ENCODE measurements around the gene PTPN3.

The PTPN3 gene

GRCh38 chr9:109399258-109399767, 98.8 kb downstream of the PTPN3 start:
- no peak for TF ChIP-seq EP300 (IDR thresholded peaks at IDR 0.05; ENCODE audit: borderline replicate concordance)
- TF ChIP-seq YY1 (IDR thresholded peaks at IDR 0.05; ENCODE audit: low read depth): no peak
- no peak for TF ChIP-seq USF1 (IDR thresholded peaks at IDR 0.05)
- TF ChIP-seq TCF12 (IDR thresholded peaks at IDR 0.05; ENCODE audit: low read depth): no peak
- no peak for TF ChIP-seq FOXM1 (IDR thresholded peaks at IDR 0.05; ENCODE audit: borderline replicate concordance, low read depth)
- TF ChIP-seq ZBTB7A (IDR thresholded peaks at IDR 0.05; ENCODE audit: low read depth): no peak
- TF ChIP-seq NFIC (IDR thresholded peaks at IDR 0.05): no peak
- TF ChIP-seq EGR1 (IDR thresholded peaks at IDR 0.05): no peak

GRCh38 chr9:109391176-109391575, 106.9 kb downstream of the PTPN3 start:
- TF ChIP-seq TEAD4 (IDR thresholded peaks at IDR 0.05) (no peak), MAX (IDR thresholded peaks at IDR 0.05) (no peak), ZBTB7A (IDR thresholded peaks at IDR 0.05; ENCODE audit: low read depth) (no peak), NFIC (IDR thresholded peaks at IDR 0.05) (no peak), CREB1 (IDR thresholded peaks at IDR 0.05; ENCODE audit: low read depth) (no peak), EGR1 (IDR thresholded peaks at IDR 0.05) (no peak), REST (IDR thresholded peaks at IDR 0.05; ENCODE audit: low read depth) (no peak), YY1 (IDR thresholded peaks at IDR 0.05; ENCODE audit: low read depth) (no peak), TAF1 (IDR thresholded peaks at IDR 0.05; ENCODE audit: low read depth) (no peak), EP300 (IDR thresholded peaks at IDR 0.05; ENCODE audit: borderline replicate concordance) (no peak), USF1 (IDR thresholded peaks at IDR 0.05) (no peak), RAD21 (IDR thresholded peaks at IDR 0.05; ENCODE audit: low read depth) (no peak), TCF12 (IDR thresholded peaks at IDR 0.05; ENCODE audit: low read depth) (no peak), CEBPB (IDR thresholded peaks at IDR 0.05) (no peak), FOXM1 (IDR thresholded peaks at IDR 0.05; ENCODE audit: borderline replicate concordance, low read depth) (no peak)

DNA sequence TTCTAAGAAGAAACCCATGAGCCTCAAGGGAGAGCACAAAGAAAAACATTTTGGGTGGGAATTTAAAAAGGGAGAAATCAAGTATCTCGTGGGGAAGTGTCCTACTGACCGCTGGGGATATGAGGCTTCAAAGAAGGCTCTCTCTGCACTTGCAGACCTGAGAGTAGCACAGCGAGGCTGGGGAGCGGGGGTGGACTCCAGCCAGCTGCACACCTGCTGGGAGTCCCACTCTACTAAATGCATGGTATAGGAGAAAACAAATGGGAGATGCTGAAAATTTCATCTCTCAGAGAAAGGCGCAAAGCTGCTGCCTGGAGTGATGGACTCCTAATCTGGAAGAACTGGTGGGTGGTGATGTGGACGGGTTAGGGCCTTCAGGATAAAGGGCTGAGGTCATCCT, 110.3 kb downstream of the PTPN3 start:
- TF ChIP-seq ZBTB7A (IDR thresholded peaks at IDR 0.05; ENCODE audit: low read depth) (no peak), NFIC (IDR thresholded peaks at IDR 0.05) (no peak), FOXM1 (IDR thresholded peaks at IDR 0.05; ENCODE audit: borderline replicate concordance, low read depth) (no peak), YY1 (IDR thresholded peaks at IDR 0.05; ENCODE audit: low read depth) (no peak), TAF1 (IDR thresholded peaks at IDR 0.05; ENCODE audit: low read depth) (no peak), CEBPB (IDR thresholded peaks at IDR 0.05) (no peak), REST (IDR thresholded peaks at IDR 0.05; ENCODE audit: low read depth) (no peak), TEAD4 (IDR thresholded peaks at IDR 0.05) (no peak), MAX (IDR thresholded peaks at IDR 0.05) (no peak), EGR1 (IDR thresholded peaks at IDR 0.05) (no peak), USF1 (IDR thresholded peaks at IDR 0.05) (no peak), EP300 (IDR thresholded peaks at IDR 0.05; ENCODE audit: borderline replicate concordance) (no peak)

- TF ChIP-seq ZBTB7A (IDR thresholded peaks at IDR 0.05; ENCODE audit: low read depth) (no peak), NFIC (IDR thresholded peaks at IDR 0.05) (no peak), USF1 (IDR thresholded peaks at IDR 0.05) (no peak), FOXM1 (IDR thresholded peaks at IDR 0.05; ENCODE audit: borderline replicate concordance, low read depth) (no peak), TAF1 (IDR thresholded peaks at IDR 0.05; ENCODE audit: low read depth) (no peak), TCF12 (IDR thresholded peaks at IDR 0.05; ENCODE audit: low read depth) (no peak), CREB1 (IDR thresholded peaks at IDR 0.05; ENCODE audit: low read depth) (no peak), RAD21 (IDR thresholded peaks at IDR 0.05; ENCODE audit: low read depth) (no peak), EP300 (IDR thresholded peaks at IDR 0.05; ENCODE audit: borderline replicate concordance) (no peak), EGR1 (IDR thresholded peaks at IDR 0.05) (no peak), REST (IDR thresholded peaks at IDR 0.05; ENCODE audit: low read depth) (no peak)
Observed at GRCh38 chr9:109387206-109387605, 110.9 kb downstream of the PTPN3 start.
